Kidney tubule cell (primary cell): ENCODE measurements around the gene NCOA3.
"Not testable (repeated sequence)": the region's sequence is repeated elsewhere in the genome, so short reads cannot be mapped to it uniquely, and the experiment has no call there.

Experiments
- DNase-seq: peaks from one replicate; pipeline ENCODE4 v3.0.0-alpha.2; 2018; ENCODE audit warnings: low spot score

Gene NCOA3

GRCh38 chr20:47501116-47501481, 588 bp upstream of the NCOA3 start:
- DNase-seq, result no peak

GRCh38 chr20:47502271-47503239, 868 bp downstream of the NCOA3 start:
- peak; percentile 46 for DNase-seq

- no peak for DNase-seq
Measured at GRCh38 chr20:47503685-47504084, 2.0 kb downstream of the NCOA3 start.

GRCh38 chr20:47506335-47506734, 4.6 kb downstream of the NCOA3 start:
- no peak for DNase-seq

- no peak for DNase-seq
Measured at GRCh38 chr20:47506850-47507249, 5.2 kb downstream of the NCOA3 start.

GRCh38 chr20:47507275-47507981, 5.7 kb downstream of the NCOA3 start:
- DNase-seq, result not testable (repeated sequence)

GRCh38 chr20:47508278-47508677, 6.6 kb downstream of the NCOA3 start:
- no peak for DNase-seq

GRCh38 chr20:47509104-47509661, 7.5 kb downstream of the NCOA3 start:
- no peak for DNase-seq

- DNase-seq, result no peak
Measured at GRCh38 chr20:47509685-47510084, 8.0 kb downstream of the NCOA3 start.

GRCh38 chr20:47515843-47516242, 14.2 kb downstream of the NCOA3 start:
- DNase-seq, result no peak

GRCh38 chr20:47521059-47521808, 19.5 kb downstream of the NCOA3 start:
- peak; percentile 37 for DNase-seq

- no peak for DNase-seq
Measured at GRCh38 chr20:47524015-47524784, 22.5 kb downstream of the NCOA3 start.

GRCh38 chr20:47527004-47527800, 25.5 kb downstream of the NCOA3 start:
- no peak for DNase-seq

- no peak for DNase-seq
Measured at GRCh38 chr20:47529840-47530239, 28.2 kb downstream of the NCOA3 start.

GRCh38 chr20:47531458-47531857, 29.8 kb downstream of the NCOA3 start:
- DNase-seq, result no peak

GRCh38 chr20:47532002-47532401, 30.3 kb downstream of the NCOA3 start:
- no peak for DNase-seq

- DNase-seq, result no peak
Measured at GRCh38 chr20:47533518-47534062, 31.9 kb downstream of the NCOA3 start.

- DNase-seq, result no peak
Measured at GRCh38 chr20:47534405-47534804, 32.7 kb downstream of the NCOA3 start.

- no peak for DNase-seq
Measured at GRCh38 chr20:47535088-47535487, 33.4 kb downstream of the NCOA3 start.

GRCh38 chr20:47535994-47536393, 34.3 kb downstream of the NCOA3 start:
- DNase-seq, result no peak
